SK-N-SH treated with all-trans-retinoic acid at 6 μM for 48 hours (cell line): ENCODE measurements around the gene FNIP2.

Experiments
- ATAC-seq: fragments of 200-7000 bp; cut with Tn5 transposase; 3 replicates; pipeline ENCODE4 v1.9.1; 2020; ENCODE audit warnings: mild to moderate bottlenecking, moderate library complexity
- ARNTL ChIP-seq: fragments of 450-650 bp; formaldehyde crosslinking; IDR thresholded peaks from 2 replicates; pipeline ENCODE4 v1.5.0; 2020; ENCODE audit warnings: low read depth, mild to moderate bottlenecking, moderate library complexity, borderline replicate concordance
- BACH2 ChIP-seq: fragments of 250-450 bp; sonication (Bioruptor Pico); IDR thresholded peaks from 2 replicates; pipeline ENCODE4 v1.9.0; 2021; ENCODE audit warnings: mild to moderate bottlenecking, borderline replicate concordance
- CSDC2 ChIP-seq: fragments of 250-450 bp; sonication (Bioruptor Pico); IDR thresholded peaks from 2 replicates; pipeline ENCODE4 v1.5.0; 2020; ENCODE audit warnings: mild to moderate bottlenecking, moderate library complexity
- CSRNP3 ChIP-seq: fragments of 250-450 bp; sonication (Bioruptor Pico); IDR thresholded peaks from 2 replicates; pipeline ENCODE4 v1.5.1; 2021; ENCODE audit warnings: mild to moderate bottlenecking, moderate library complexity
- ESRRG ChIP-seq: fragments of 250-450 bp; sonication (Bioruptor Pico); IDR thresholded peaks from 2 replicates; pipeline ENCODE4 v1.6.1; 2021; ENCODE audit warnings: mild to moderate bottlenecking
- GLIS3 ChIP-seq: fragments of 250-450 bp; sonication (Bioruptor Pico); IDR thresholded peaks from 2 replicates; pipeline ENCODE4 v1.5.0; 2020; ENCODE audit warnings: mild to moderate bottlenecking, moderate library complexity
- ISL1 ChIP-seq: fragments of 250-450 bp; sonication (Bioruptor Pico); IDR thresholded peaks from 2 replicates; pipeline ENCODE4 v2.1.2; 2022; ENCODE audit warnings: mild to moderate bottlenecking, moderate library complexity
- OSR1 ChIP-seq: fragments of 250-450 bp; sonication (Bioruptor Pico); IDR thresholded peaks from 2 replicates; pipeline ENCODE4 v1.8.0; 2022; ENCODE audit warnings: moderate library complexity, mild to moderate bottlenecking, inconsistent platforms
- PATZ1 ChIP-seq: fragments of 250-450 bp; sonication (Bioruptor Pico); IDR thresholded peaks from 2 replicates; pipeline ENCODE4 v1.8.0; 2020; ENCODE audit warnings: mild to moderate bottlenecking, moderate library complexity, borderline replicate concordance
- POU6F1 ChIP-seq: fragments of 250-450 bp; sonication (Bioruptor Pico); IDR thresholded peaks from 2 replicates; pipeline ENCODE4 v1.8.0; 2021; ENCODE audit warnings: low read depth, mild to moderate bottlenecking, moderate library complexity, borderline replicate concordance
- PPARA ChIP-seq: fragments of 250-450 bp; sonication (Bioruptor Pico); IDR thresholded peaks from 2 replicates; pipeline ENCODE4 v1.5.0; 2020; ENCODE audit warnings: mild to moderate bottlenecking, borderline replicate concordance
- SNAI2 ChIP-seq: fragments of 250-450 bp; sonication (Bioruptor Pico); IDR thresholded peaks from 2 replicates; pipeline ENCODE4 v1.5.0; 2020; ENCODE audit warnings: mild to moderate bottlenecking, moderate library complexity
- TOX ChIP-seq: fragments of 250-450 bp; sonication (Bioruptor Pico); IDR thresholded peaks from 2 replicates; pipeline ENCODE4 v1.8.0; 2021; ENCODE audit warnings: mild to moderate bottlenecking, moderate library complexity, borderline replicate concordance
- TSHZ2 ChIP-seq: fragments of 250-450 bp; sonication (Bioruptor Pico); IDR thresholded peaks from 2 replicates; pipeline ENCODE4 v1.5.0; 2020; ENCODE audit warnings: mild to moderate bottlenecking, moderate library complexity
- ZC3H10 ChIP-seq: fragments of 250-450 bp; sonication (Bioruptor Pico); IDR thresholded peaks from 2 replicates; pipeline ENCODE4 v1.5.1; 2021; ENCODE audit warnings: mild to moderate bottlenecking, moderate library complexity
- ZFP3 ChIP-seq: fragments of 250-450 bp; sonication (Bioruptor Pico); IDR thresholded peaks from 2 replicates; pipeline ENCODE4 v1.5.0; 2020; ENCODE audit warnings: mild to moderate bottlenecking, moderate library complexity
- ZFP30 ChIP-seq: fragments of 450-650 bp; formaldehyde crosslinking; IDR thresholded peaks from 2 replicates; pipeline ENCODE4 v1.5.0; 2022; ENCODE audit warnings: mild to moderate bottlenecking, moderate library complexity
- ZNF565 ChIP-seq: fragments of 450-650 bp; formaldehyde crosslinking; conservative IDR thresholded peaks from 2 replicates; pipeline ENCODE4 v1.5.0; 2020; ENCODE audit warnings: low read depth, mild to moderate bottlenecking, moderate library complexity
- ZNF70 ChIP-seq: fragments of 450-650 bp; formaldehyde crosslinking; IDR thresholded peaks from 2 replicates; pipeline ENCODE4 v1.5.0; 2020; ENCODE audit warnings: mild to moderate bottlenecking, moderate library complexity

Gene FNIP2

GRCh38 chr4:158829254-158829653 lies 60.4 kb downstream of the FNIP2 start:
- ATAC-seq, result no peak
- no peak for TF ChIP-seq ZFP30 (CRISPR knock-in tag)

- no peak for ATAC-seq
- TF ChIP-seq POU6F1 (CRISPR knock-in tag) (no peak), TOX (no peak), GLIS3 (CRISPR knock-in tag) (no peak), ESRRG (no peak), ZC3H10 (CRISPR knock-in tag) (no peak), PPARA (no peak), CSDC2 (CRISPR knock-in tag) (no peak), ZNF70 (CRISPR knock-in tag) (no peak), ARNTL (CRISPR knock-in tag) (no peak), SNAI2 (no peak), ZFP3 (CRISPR knock-in tag) (no peak), ISL1 (CRISPR knock-in tag) (no peak), ZNF565 (CRISPR knock-in tag) (no peak), ZFP30 (CRISPR knock-in tag) (no peak)
Measured at GRCh38 chr4:158833602-158834001, 64.8 kb downstream of the FNIP2 start.

GRCh38 chr4:158835226-158836001 lies 66.6 kb downstream of the FNIP2 start:
- TF ChIP-seq ARNTL (CRISPR knock-in tag) (no peak), ZNF70 (CRISPR knock-in tag) (no peak), CSDC2 (CRISPR knock-in tag) (no peak), CSRNP3 (CRISPR knock-in tag) (no peak), ZC3H10 (CRISPR knock-in tag) (no peak), TOX (no peak), OSR1 (CRISPR knock-in tag) (no peak), BACH2 (CRISPR knock-in tag) (no peak), ISL1 (CRISPR knock-in tag) (no peak), ZNF565 (CRISPR knock-in tag) (no peak), ESRRG (no peak), GLIS3 (CRISPR knock-in tag) (no peak)
- ATAC-seq, result no peak

- ATAC-seq, result no peak
Measured at GRCh38 chr4:158836002-158836369, 67.2 kb downstream of the FNIP2 start.

GRCh38 chr4:158836828-158837449 lies 68.1 kb downstream of the FNIP2 start:
- TF ChIP-seq TSHZ2 (no peak), PPARA (no peak), ARNTL (CRISPR knock-in tag) (no peak), ZNF70 (CRISPR knock-in tag) (no peak)
- ATAC-seq, result no peak

More at GRCh38 chr4:158836002-158836369, 67.2 kb downstream of the FNIP2 start:
- TF ChIP-seq ESRRG (no peak), PATZ1 (CRISPR knock-in tag) (no peak), SNAI2 (no peak)
